Duodenal mucosa (tissue), 2 donors: ENCODE results near the gene SNX18.
"Not testable (repeated sequence)": the region's sequence is repeated elsewhere in the genome, so short reads cannot be mapped to it uniquely, and the experiment has no call there.

Experiments
- H3K27ac ChIP-seq: one replicate; pipeline ENCODE4 v1.7.0; 2013; ENCODE audit warnings: low read depth, low read length
- H3K27me3 ChIP-seq, 2 donors: one replicate each; pipeline ENCODE4 v1.7.0; 2013; ENCODE audit warnings: low read length in 2 of 2, control low read depth in 1 of 2; ENCODE audit not compliant: insufficient read depth in 2 of 2, control insufficient read depth in 1 of 2
- H3K36me3 ChIP-seq, 2 donors: one replicate each; pipeline ENCODE4 v1.7.0; 2013; ENCODE audit warnings: low read length in 2 of 2, control low read depth in 1 of 2; ENCODE audit not compliant: insufficient read depth in 2 of 2, control insufficient read depth in 1 of 2
- H3K4me1 ChIP-seq, 2 donors: one replicate each; pipeline ENCODE4 v1.7.0; 2013; ENCODE audit warnings: low read length in 2 of 2, control low read depth in 1 of 2; ENCODE audit not compliant: insufficient read depth in 2 of 2, control insufficient read depth in 1 of 2
- H3K4me3 ChIP-seq, 2 donors: one replicate each; pipeline ENCODE4 v1.7.0; 2013; ENCODE audit warnings: low read length in 2 of 2, low read depth in 1 of 2
- H3K9ac ChIP-seq, 2 donors: one replicate each; pipeline ENCODE4 v1.7.0; 2013; ENCODE audit warnings: low read length in 2 of 2, low read depth in 1 of 2
- H3K9me3 ChIP-seq, 2 donors: one replicate each; pipeline ENCODE4 v1.7.0; 2013; ENCODE audit warnings: low read length in 2 of 2, control low read depth in 1 of 2; ENCODE audit not compliant: control insufficient read depth in 1 of 2

Gene SNX18

DNA sequence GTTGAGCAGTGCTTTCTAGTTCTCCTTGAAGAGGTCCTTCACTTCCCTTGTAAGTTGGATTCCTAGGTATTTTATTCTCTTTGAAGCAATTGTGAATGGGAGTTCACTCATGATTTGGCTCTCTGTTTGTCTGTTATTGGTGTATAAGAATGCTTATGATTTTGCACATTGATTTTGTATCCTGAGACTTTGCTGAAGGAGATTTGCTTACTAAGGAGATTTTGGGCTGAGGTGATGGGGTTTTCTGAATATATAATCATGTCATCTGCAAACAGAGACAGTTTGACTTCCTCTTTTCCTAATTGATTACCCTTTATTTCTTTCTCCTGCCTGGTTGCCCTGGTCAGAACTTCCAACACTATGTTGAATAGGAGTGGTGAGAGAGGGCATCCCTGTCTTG is 31.9 kb upstream of the SNX18 start:
- H3K36me3 ChIP-seq, H3K27me3 ChIP-seq, H3K27ac ChIP-seq: not testable (repeated sequence)

DNA sequence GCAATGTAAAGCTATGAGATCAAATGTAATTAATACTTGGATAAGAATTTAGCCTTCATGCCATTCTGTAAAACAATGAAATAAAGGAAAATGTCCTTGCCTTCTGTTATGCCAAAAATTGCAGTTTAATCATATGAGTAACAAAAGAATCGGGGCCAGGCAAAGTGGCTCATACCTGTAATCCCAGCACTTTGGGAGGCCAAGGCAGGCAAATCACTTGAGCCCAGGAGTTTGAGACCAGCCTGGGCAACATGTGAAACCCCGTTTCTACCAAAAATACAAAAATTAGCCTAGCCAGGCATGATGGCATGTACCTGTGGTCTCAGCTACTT is 27.9 kb upstream of the SNX18 start:
- not testable (repeated sequence) for H3K9ac ChIP-seq

More for the DNA sequence above, 31.9 kb upstream of the SNX18 start:
- H3K9ac ChIP-seq, H3K4me3 ChIP-seq, H3K9me3 ChIP-seq, H3K4me1 ChIP-seq: not testable (repeated sequence)

DNA sequence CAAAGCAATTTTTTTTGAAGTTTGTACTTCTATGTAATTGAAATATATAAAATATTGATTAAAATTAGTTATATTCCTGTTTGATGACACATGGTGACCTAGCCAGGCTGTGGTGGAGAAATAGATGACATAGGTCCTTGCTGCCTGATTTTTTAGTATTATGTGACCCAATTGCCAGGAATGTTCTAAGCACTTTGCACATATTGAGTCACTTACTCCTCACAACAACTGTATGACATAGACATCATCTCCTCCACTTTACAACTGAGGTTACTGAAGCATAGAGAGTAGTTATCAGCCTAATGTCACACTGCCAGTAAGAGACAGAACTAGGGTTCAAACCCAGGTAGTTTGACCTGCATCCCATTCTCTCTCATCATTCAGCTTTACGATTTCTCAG is 26.2 kb upstream of the SNX18 start:
- Histone ChIP-seq H3K9me3 (no peaks in the 10 kb centered on the region), H3K36me3 (no peaks in the 10 kb centered on the region), H3K4me1 (no peaks in the 10 kb centered on the region), H3K4me3 (no peak overlapping the region), H3K27ac (no peak overlapping the region), H3K9ac (no peak overlapping the region), H3K27me3 (peaks cover 3 to 5% of the 10 kb centered on the region in 2 donors)

More for the DNA sequence above, 27.9 kb upstream of the SNX18 start:
- not testable (repeated sequence) for H3K36me3 ChIP-seq, H3K27ac ChIP-seq, H3K4me3 ChIP-seq, H3K27me3 ChIP-seq, H3K4me1 ChIP-seq, H3K9me3 ChIP-seq

DNA sequence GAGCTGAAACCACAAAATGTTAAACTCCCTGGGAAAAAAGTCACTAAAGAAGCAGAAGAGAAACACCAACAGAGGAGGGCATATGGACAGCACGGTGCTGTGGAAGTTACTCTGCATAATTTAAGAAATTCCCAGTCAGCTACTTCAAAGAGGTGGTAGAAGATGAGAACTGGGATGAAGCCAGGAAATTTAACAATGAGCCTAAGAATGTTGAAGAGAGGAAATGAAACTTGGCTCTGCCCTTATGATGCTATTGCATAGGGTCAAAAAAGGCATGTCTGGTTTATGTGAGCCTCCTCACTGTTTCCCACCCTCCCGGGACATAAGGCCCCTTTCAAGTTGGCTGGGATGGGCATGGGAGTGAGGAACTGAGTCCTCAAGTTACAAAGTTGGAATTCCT is 25.4 kb upstream of the SNX18 start:
- Histone ChIP-seq H3K27ac (no peak overlapping the region), H3K9me3 (no peaks in the 10 kb centered on the region), H3K4me3 (no peak overlapping the region), H3K36me3 (no peaks in the 10 kb centered on the region), H3K27me3 (peaks cover 3 to 5% of the 10 kb centered on the region in 2 donors), H3K4me1 (no peaks in the 10 kb centered on the region), H3K9ac (no peak overlapping the region)

DNA sequence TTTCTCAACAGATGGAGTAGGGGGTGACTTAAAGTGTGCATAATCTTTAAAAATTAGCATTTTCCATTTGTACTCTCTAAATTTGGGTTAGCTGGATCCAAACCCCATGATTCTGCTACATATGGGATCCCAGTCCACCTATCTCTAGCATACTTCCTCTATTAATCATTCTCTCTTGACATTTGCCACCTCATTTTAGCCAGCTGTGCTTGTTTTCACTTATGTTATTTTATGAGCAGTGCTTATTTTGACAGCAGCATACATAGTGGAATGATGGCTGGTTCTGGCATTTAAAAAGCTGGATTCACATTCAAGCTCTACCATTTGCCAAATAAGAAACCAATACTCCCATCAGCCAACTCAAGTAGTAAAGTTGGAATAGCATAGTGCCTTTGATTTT is 22.5 kb upstream of the SNX18 start:
- Histone ChIP-seq H3K27ac (no peak overlapping the region), H3K36me3 (no peaks in the 10 kb centered on the region), H3K4me3 (no peak overlapping the region), H3K9me3 (no peaks in the 10 kb centered on the region), H3K4me1 (no peaks in the 10 kb centered on the region), H3K9ac (no peak overlapping the region), H3K27me3 (peaks cover 3 to 5% of the 10 kb centered on the region in 2 donors)

DNA sequence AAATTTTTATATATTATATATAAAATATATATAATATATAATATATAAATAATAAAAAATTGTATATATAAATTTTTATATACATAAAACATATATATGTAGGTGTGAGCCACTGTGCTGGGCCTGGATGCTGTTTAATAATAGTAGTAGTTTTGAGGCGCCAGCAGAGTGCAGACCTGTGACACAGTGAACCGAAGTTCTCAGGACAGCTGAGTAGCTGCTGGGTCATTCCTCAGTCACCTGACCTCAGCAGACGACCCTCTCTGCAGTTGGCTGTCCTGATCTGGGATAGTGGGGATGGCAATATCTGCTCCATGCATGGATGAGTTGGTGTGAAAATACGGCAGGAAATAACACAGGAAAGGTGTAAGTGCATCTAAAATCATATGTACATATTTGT is 3.3 kb upstream of the SNX18 start:
- no peaks in the 10 kb centered on the region for H3K27me3 ChIP-seq
- no peak overlapping the region for H3K4me3 ChIP-seq
- no peak overlapping the region for H3K9ac ChIP-seq
- H3K9me3 ChIP-seq, result no peaks in the 10 kb centered on the region
- H3K27ac ChIP-seq, result no peak overlapping the region
- peaks cover 14 to 20% of the 10 kb centered on the region in 2 donors for H3K4me1 ChIP-seq
- H3K36me3 ChIP-seq, result no peaks in the 10 kb centered on the region

DNA sequence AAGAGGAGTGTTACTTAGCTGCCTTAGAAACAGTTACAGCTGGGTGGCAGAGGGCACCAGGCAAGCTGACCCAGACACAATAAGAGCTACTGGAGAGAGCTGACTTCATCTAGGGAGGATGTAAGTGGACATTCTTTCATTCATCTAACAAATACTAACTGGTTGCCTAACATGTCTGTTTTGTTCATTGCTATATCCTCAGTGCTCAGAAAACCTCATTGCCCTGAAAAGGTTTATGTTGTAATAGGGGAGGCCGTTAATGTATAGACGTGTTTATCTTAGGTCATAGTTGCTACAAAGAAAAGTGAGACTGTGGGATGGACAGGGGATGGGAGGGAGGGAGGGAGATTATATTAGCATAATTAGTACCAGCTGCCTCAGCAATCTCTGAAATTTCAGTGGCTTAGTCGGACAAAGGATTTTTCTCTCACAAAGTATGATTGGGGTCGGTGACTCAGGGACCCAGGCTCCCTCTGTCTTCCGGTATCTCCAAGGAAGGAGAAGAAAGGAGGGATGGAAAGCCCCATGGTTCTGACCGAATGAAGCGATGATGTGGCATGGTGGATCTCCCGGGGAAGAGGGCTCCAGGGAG is 2.6 kb upstream of the SNX18 start:
- Histone ChIP-seq H3K9ac (no peak overlapping the region), H3K36me3 (no peaks in the 10 kb centered on the region), H3K4me3 (no peak overlapping the region), H3K4me1 (peaks cover 17 to 24% of the 10 kb centered on the region in 2 donors), H3K27me3 (no peaks in the 10 kb centered on the region), H3K9me3 (no peaks in the 10 kb centered on the region), H3K27ac (no peak overlapping the region)

DNA sequence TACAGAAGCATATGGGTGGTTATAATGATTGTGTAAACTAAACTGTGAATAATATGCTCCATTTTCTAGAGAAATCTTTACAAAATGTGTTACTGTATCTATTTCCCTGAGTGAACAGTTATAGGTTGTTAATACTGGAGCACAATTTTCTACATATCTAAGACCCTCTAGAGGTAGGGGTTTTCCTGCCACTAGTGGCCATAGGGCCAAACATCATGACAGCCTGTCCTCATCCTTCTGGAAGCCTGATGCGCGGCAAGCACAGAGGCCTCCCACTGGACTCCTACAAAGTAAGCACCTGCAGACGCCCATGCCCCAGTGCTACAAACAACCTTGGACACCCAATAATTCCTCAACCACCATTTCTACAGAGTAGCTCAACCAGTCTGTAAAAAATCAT is 1.9 kb upstream of the SNX18 start:
- Histone ChIP-seq H3K27ac (no peak overlapping the region), H3K4me3 (no peak overlapping the region), H3K9ac (no peak overlapping the region), H3K4me1 (peaks cover 24 to 25% of the 10 kb centered on the region in 2 donors), H3K9me3 (no peaks in the 10 kb centered on the region), H3K36me3 (no peaks in the 10 kb centered on the region), H3K27me3 (no peaks in the 10 kb centered on the region)

DNA sequence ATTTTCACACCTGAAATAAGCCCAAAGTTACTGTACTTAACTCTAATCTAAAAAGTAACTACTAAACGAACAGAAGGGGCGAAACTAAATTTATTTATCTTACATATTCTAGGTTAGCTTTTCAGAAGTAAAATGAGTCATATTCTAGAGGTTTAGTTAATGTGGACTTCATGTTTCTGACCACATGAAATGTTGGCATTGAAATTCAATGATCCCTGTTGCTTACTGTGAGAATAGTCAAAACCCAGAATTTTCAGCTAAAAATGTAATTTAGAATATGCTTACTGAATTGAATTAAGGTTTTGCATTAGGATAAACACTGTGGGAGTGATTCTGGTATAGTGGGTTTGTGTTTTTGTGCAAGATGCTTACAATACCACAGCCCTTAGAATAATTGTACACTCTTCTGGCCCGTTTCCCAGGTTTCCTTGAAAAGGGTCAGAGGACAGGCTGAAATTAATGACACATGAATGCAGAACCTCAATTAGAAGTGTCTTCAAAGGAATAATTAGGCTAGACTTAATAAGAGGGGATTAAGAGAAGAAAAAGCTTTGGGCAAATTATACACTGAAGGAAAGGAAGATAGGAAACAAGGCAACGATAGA is 1.4 kb upstream of the SNX18 start:
- Histone ChIP-seq H3K27me3 (no peaks in the 10 kb centered on the region), H3K4me1 (peaks cover 26 to 30% of the 10 kb centered on the region in 2 donors), H3K9ac (no peak overlapping the region), H3K27ac (no peak overlapping the region), H3K4me3 (no peak overlapping the region), H3K9me3 (no peaks in the 10 kb centered on the region), H3K36me3 (no peaks in the 10 kb centered on the region)

DNA sequence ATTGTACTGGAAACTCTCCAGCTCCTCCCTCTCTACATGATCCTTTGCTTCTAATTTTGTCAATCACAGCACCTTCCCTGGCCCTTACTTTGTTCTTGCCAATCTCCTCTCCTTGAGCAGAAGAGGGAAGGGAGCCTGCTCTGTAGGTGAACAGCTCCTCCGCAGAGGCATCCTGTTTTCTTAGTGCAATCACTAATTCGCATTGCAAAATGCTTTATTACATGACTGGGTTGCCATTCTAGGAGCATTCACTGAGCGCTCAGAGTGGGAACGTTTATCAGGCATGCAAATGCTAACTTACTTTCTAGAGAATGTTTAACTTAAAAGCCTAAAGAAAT is 416 bp upstream of the SNX18 start:
- H3K4me1 ChIP-seq, result peaks cover 30 to 37% of the 10 kb centered on the region in 2 donors
- peak overlapping the region; percentile 38 for H3K9ac ChIP-seq
- H3K4me3 ChIP-seq, result peak overlapping the region; percentile 67
- no peak overlapping the region for H3K27ac ChIP-seq
- no peaks in the 10 kb centered on the region for H3K27me3 ChIP-seq
- no peaks in the 10 kb centered on the region for H3K9me3 ChIP-seq
- no peaks in the 10 kb centered on the region for H3K36me3 ChIP-seq
